HG02973 (cell line): ENCODE measurements around the gene PRUNE2.

ENCODE experiments used
- ATAC-seq: cut with Tn5 transposase; IDR thresholded peaks from one replicate; pipeline ENCODE4 v1.9.1; 2021; ENCODE audit warnings: moderate library complexity; ENCODE audit not compliant: unreplicated experiment

The PRUNE2 gene

DNA sequence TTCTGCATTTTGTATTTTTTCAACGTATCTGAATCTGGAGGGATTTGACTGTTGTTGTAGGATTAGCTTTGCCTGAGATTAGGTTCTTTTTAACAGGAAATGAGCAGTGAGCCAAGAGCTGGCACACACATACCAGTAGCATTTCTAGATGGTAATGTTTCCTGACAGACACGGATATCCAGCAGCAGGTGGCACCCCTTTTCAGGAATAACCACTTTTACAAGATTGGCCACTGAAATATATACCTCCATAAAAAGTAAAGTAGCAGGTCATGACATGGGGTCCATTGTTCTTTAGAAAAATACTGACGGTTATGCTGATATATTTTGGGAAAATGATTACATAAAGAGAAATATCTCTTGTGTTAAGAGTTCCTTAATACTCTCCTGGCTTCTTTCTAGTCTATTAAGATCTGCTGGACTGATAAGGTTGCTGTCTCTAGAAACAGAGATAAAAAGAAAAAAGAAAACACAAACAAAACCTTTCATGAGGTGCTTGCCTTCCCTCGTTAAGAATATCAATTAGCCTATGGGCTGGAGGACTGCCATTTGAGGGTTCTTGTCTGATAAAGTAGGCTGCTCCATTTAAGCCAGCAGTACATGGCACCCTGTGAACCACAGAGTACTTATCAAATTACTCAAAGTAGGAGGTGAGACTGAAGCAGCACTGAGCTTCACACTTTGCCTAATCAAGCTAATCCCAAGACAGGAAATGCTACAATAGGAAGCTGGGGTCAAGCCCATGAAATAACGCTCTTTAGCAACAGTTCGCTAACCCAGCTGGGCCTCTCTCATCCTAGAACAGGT lies 243.2 kb downstream of the PRUNE2 start:
- no peak for ATAC-seq

DNA sequence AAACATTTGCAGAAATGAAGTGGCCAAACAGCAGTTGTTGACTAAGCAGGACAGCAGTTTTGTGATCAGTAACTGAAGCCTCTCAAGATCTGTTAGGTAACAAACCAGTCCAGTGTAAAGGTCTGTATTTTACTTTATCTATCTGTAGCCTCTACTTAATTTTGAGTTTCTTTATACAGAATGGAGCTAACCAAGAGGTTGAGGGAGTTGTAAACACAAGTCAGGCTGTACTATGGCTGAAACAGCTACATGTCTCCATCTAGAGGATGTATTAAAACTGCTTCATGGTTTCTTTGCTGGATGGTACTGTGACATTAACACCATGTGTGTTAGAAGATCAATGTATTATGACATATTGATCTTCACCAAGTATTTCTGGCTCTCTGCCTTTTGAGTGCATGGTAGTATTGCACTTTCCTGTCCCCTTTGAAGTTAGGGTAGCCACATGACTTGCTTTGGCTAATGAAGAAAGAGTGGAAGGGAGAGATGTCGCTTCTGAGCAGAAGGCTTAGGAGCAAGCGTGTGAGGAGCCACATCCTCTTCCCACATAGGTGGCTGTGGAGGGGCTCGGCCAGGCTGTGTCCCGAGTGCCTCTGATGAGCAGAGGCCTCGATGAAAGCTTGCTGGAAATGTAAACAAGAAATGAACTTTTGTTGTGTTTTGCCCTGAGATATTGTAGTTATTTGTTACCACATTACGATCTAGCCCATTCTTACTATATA lies 247.2 kb downstream of the PRUNE2 start:
- ATAC-seq = peak; percentile 91

DNA sequence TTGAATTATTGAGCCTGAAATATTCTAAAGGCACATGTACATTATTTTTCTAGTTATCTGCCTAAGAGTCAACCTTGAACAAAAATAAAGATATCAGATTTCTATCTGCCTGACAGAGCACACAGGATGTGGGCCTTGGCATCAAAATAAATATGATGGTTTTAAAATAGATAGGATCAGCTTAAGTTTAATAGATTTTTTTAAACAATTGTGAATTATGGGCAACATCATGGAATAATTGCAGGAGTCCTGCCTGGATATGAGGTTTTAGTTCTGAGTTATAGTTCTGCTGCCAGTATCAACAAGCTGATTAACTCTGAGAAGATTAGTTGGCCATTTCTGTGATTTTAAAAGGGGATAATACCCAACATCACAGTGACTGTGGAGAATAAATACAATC lies 248.6 kb downstream of the PRUNE2 start:
- ATAC-seq = no peak

GRCh38 chr9:76655971-76656370 lies 249.9 kb downstream of the PRUNE2 start:
- ATAC-seq = no peak

- ATAC-seq = no peak
These were observed 250.8 kb downstream of the PRUNE2 start for GRCh38 chr9:76655121-76655541.

DNA sequence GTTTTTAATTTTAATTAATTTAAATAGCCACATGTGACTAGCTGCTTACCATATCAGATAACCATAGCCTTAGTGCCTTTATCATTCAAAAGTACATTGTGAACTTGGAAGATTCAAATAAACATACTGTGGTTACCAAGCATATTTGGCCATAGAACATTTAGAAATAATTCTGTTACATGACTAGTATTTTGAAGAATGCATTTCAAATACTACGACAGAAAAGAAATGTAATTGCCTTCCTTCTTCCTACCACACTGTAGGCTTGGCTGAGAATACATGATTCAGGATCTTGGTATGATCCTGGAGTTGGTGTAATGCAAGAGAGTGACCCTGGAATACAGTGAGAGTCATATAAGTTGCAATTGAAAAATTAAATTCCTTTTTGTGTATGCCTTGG lies 251.3 kb downstream of the PRUNE2 start:
- ATAC-seq = no peak

GRCh38 chr9:76654051-76654461 lies 251.9 kb downstream of the PRUNE2 start:
- ATAC-seq = no peak

DNA sequence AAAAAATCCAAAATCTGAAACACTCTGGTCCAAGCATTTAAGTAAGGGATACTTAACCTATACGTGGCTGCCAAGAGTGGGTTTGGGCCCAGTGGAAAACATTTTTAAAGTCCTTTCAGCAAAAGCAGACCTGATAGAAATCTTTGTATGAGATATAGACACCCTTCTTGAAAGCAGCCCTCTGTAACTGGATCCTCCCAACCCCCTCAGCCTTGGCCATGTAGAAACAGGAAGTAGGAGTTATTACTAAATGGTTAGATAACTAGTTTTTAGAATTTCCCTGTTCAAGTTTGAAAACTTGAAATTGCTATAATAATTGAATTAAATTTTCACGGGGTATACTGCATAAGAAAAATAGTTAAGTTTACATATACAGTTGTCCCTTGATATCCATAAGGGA lies 253.0 kb downstream of the PRUNE2 start:
- no peak for ATAC-seq

- peak; percentile 66 for ATAC-seq
These were observed 254.7 kb downstream of the PRUNE2 start for GRCh38 chr9:76651119-76651705.

- ATAC-seq = no peak
These were observed 255.2 kb downstream of the PRUNE2 start for GRCh38 chr9:76650692-76651091.

DNA sequence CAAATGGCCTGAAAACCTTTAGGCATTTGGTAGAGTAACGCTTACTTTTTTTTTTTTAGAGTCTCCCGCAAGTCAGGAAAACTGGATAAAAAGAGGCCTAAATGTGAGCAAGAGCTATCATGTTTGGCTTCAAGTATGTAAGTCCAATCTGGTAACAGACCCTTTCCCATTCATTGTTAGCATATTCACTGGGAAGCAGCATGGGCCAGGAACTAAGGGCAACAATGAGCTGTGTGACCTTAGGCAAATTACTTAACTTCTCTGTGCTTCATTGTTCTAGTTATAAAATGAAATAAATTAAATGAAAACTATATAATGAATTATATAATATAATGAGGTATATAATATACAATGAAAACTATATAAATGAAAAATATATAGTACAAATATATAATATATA lies 256.0 kb downstream of the PRUNE2 start:
- no peak for ATAC-seq

DNA sequence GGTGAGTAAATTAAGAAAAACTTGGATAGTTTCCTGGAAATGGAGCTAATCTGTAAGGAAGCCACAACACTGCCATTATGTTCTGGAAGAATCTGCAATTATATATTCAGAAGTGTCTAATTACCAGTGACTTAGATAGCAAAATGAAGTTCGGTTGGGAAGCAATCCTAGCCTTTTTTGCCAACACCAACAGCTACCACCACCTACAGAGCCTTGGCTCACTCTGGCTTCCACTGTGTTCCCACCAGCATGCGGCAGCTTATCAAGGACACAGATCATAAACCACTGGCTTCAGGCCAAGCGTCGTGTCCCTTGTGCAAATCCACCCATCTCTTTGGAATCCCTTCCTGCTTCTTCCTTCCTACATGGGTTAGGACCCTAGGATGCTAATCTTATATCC lies 259.7 kb downstream of the PRUNE2 start:
- ATAC-seq = no peak

DNA sequence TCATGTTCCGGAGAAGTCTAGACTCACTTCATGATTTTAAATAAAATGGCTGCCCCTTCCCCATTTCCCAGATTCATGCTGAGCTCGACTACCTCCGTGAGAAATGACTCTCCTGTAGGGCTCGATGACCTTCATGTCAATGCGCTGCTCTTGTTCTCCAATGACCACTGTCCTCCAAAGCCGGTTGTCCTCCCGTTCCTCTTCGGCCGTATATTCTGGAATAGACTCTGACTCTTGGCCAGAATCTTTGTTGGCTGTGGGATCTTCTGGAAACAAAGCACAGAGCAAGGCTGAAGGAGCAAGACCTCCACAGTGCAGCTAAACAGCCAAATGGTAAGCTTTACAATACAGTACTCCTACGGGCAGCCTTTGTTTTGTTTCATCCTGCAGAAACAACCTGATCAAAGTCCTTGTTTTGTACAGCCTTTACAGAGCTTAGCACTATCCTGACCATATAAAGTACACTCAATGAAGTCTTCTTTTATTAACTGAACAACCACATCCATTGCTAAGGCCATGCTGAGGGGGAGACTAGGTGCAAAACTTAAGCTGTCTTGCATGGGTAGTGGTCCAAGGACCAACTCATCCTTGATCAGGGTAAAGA lies 261.2 kb downstream of the PRUNE2 start:
- no peak for ATAC-seq

DNA sequence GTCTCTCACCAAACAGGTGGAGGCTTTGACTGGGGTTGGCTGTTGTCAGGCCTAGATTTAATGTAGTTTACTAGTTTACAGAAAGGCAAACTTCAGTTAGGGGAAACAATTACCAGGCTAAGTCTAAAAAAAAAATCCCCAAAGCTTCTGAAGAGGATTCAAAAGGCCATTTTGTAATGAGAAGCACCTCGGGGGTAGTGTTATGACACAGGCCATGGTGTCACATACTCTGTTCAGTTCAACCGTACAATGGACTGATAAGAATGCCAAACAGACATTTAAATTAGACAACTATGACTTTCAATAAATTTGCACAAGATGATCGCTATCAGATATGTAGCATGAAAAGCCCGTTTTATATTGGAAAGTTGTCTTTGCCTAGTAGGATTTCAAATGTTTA lies 261.7 kb downstream of the PRUNE2 start:
- peak; percentile 25 for ATAC-seq

DNA sequence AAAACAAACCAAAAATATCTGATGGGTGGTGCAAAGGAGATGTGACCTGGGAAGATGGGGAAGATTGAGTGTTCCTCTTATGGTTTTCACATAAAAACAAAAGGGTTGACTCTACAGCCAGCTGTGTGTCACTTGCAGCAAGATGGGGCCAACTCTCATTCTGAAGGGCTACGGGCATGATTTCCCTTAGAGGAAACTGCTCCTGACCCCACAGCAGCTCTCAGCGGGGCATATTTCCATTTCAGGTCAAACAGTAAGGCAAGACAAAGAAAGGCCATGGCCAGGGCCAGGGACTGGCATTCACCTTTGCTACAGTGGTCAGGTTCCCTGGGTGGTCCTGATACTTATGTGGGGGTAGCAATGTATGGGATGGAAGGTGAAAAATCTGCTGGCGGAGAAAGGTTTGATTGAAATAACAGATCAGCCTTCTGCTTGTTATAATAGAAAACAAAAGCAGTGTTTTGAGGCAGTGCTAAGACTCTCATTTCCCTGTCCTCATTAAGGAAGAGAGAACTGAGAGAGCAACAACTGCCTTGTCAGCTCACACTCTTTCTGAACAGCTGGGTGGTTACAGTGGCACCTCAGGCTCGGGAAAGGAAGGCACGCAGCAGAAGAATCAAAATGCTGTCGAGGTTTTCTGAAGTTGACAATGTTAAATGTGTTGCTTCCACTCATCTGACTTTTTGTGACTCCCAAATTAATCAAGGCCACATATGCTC lies 262.4 kb downstream of the PRUNE2 start:
- peak; percentile 98 for ATAC-seq

- ATAC-seq = no peak
These were observed 263.2 kb downstream of the PRUNE2 start for GRCh38 chr9:76642701-76643209.

GRCh38 chr9:76642074-76642473 lies 263.8 kb downstream of the PRUNE2 start:
- ATAC-seq = no peak

DNA sequence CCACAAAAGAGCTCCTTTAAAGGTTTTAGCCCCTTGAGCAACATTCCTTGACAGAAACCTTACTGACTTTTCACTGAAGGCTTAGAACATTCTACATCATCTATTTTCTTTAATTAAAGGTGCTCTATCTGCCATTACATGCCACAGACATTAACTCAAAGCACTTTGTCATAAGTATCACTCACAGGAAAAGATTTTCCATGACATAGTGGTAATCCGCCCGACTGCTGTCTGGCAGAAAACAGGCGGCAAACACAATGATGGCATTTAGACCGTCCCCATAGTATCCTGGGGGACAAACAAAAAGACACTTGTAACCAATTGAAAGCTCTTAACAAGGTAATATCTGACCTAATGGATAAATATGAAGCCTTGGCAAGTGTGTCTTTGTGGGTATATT lies 267.9 kb downstream of the PRUNE2 start:
- ATAC-seq = no peak

DNA sequence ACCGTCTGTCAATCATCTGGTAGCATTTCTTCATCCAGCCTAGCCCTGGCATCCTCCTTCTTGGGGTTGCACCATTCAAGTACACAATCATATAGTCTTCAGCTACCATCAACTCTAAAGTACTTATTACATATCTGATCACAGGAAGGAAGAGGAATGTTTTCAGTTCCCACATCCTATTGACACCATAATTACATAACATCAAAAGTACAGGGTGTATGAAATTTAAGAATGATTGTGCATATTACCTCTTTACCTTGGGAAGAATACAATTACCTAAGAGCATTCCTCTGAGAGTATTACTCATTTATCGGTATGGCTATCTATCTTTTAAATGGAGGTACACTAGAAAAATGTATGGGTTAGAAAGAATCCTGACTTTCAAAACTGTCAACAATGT lies 268.5 kb downstream of the PRUNE2 start:
- no peak for ATAC-seq

DNA sequence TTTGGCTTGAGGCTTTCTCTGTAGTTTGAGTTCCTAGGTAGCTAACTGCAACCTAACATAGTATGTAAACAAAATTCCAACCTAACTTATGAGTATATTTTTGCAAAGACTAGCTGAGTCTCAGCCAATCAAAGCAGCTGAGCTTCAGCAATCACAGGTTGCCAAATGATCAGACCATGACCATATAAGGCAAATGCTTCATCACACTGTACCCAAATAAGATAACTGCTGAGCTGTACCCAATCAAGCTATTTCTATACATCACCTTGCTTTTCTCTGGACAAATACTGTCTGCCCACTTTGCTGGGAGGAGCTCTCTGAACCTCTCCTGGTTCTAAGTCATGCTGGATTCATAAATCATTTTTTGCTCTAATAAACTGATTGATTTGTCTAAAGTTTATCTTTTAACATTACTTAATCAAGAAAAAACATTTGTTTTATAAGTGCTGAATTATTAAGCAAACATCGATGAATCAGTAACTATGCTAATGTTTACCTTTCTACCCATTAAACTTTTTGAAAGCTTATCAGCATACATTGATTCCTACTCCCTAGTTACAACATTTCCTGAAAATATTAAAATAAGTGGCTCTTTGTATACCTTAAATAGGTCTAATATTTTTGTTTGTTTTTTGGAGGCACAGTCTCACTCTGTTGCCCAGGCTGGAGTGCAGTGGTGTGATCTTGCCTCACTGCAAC lies 271.4 kb downstream of the PRUNE2 start:
- peak; percentile 54 for ATAC-seq
